ENCODE results near the gene CLCN1.
"Not testable (repeated sequence)": the region's sequence is repeated elsewhere in the genome, so short reads cannot be mapped to it uniquely, and the experiment has no call there.

CLCN1 gene

DNA sequence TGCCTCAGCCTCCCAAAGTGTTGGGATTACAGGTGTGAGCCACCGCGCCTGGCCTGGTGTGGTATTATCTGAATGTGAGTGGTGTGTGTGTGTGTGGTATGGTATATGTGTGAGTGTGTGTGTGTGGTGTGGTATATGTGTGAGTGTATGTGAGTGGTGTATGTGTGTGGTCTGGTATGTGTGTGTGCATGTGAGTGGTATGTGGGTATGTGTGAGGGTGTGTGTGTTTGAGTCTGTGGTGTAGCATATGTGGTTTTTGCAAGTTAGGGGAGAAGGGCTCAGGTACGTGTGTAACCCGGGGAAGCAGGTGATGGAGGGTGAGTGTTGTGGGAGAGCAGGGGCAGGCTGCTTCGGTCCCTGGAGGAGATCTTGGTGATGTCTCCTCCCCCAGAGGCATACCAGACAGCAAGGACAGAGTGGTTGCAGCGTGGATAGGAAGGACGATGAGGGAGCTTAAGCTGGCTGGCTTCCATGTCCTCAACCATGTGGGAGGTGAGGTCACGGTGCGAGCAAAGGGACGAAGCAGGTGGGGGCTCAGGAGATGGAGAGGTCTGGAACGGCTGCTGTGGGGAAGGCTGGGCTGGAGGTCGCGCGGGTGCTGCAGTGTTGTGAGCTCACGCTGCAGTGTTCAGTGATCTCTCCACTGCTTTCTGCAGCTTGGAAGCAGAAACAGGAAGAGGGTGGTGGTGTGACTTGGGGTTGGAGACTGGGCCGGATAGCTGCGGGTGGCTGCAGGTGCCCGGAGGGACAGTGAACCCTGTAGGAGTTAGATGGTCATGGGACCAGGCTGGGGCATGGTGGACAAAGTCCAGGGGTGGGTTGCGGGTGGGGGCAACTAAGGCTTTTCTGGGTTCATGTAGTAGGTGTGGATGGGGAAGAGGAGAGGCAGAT lies 70.2 kb downstream of the CLCN1 start:
- no peak for DNase-seq (ENCODE audit: low spot score)

DNA sequence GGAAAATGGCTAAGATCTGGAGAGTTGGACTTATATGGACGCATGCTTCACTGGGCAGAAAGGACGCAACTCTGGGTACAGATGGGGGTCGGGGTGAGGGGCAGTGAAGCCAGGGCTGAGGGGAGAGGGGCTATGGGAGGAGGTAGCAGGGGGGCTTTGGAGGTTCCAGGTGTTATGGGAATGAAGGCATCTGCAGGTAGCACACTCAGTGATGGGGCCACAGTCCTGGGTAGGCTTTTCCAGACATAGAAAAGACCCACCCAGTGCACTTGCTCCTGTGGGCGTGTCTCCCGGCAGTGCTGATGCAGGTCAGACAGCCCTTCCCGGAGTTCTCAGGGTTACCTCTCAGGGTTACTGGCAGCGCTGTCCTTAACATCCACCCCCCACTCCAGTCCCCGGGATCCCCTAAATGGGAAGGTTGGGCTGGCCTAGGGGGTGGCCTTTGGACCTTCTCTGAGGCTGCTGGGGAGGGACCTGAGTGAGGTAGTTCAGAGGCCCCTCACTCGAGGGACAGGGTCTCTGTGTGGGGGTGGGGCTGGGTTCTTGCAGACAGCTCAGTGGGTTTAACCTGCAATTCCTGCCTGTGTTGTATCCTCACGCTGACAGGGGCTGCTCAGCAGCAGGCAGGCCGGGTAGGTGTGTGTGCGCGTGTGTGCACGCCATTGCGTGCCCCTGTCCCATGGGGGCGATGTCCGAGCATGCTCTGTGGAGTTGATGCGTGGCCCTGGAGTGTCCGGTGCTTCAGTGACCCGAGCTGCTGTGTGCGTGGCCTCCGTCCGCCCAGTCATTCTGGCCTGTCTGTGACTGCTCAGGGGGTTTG lies 71.5 kb downstream of the CLCN1 start:
- DNase-seq (ENCODE audit: low spot score) = no peak

DNA sequence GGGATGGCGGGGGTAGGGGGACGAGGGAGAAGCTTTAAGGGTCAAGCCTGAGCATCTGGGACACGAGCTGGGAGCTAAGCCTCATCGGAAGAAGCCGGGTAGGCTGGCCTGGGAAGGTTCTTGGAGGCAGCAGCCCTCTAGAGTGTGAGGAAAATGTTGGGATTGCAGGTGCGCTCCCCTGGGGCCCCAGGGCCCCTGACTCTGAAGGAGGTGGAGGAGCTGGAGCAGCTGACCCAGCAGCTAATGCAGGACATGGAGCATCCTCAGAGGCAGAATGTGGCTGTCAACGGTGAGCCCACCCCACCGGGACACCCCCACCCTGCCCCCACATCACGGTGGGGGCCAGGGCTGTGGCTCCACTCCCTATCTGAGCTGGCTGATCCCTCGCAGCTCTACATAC lies 72.1 kb downstream of the CLCN1 start:
- DNase-seq (ENCODE audit: low spot score) = no peak

DNA sequence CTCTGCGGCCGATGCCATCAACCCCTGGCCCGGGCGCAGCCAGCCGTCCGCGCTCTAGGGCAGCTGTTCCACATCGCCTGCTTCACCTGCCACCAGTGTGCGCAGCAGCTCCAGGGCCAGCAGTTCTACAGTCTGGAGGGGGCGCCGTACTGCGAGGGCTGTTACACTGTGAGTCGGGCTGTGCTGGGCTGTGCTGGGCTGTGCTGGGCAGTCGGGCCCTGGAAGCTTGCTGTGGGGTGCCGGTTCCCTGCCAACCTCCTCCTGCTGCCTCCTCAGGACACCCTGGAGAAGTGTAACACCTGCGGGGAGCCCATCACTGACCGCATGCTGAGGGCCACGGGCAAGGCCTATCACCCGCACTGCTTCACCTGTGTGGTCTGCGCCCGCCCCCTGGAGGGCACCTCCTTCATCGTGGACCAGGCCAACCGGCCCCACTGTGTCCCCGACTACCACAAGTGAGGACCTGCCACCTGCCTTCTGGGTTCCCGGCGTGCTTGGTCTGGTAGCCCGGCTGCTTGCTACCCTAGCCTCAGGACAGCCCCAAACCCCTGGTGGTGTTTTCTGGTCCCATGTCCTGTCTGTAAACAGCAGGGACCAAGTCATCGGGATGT lies 72.7 kb downstream of the CLCN1 start:
- DNase-seq (ENCODE audit: low spot score) = no peak

DNA sequence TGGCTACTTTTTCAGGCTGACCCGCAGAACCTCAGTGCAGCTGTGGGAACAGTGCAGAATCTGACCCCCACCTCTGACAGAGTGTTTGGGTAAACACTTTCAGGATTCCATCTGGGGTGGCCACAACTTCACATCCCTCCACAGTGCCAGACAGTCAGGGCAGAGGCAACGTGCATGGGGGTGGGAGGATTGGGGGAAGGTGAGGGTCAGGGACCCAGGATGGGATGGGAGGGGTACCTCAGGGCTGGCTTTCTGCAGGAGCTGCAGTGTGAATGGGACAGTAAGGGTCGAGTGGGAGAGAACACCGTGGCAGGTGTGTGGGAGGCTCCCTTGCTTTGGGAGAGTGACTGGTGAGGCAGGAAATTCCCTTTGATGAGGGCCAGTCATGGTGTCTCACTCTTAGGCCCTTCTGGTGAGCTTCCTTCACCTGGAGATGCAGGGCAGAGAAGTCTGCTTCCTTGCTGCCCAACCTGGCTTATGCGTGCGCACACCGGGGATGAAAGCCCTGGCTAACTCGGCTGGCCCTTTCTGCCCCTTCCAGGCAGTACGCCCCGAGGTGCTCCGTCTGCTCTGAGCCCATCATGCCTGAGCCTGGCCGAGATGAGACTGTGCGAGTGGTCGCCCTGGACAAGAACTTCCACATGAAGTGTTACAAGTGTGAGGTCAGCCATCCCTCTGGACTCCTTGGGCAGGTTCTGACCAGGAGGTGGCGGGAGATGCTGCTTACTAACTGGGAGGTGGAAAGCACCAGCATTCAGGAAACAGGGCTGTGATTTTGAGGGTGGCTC lies 73.6 kb downstream of the CLCN1 start:
- DNase-seq (ENCODE audit: low spot score) = no peak

DNA sequence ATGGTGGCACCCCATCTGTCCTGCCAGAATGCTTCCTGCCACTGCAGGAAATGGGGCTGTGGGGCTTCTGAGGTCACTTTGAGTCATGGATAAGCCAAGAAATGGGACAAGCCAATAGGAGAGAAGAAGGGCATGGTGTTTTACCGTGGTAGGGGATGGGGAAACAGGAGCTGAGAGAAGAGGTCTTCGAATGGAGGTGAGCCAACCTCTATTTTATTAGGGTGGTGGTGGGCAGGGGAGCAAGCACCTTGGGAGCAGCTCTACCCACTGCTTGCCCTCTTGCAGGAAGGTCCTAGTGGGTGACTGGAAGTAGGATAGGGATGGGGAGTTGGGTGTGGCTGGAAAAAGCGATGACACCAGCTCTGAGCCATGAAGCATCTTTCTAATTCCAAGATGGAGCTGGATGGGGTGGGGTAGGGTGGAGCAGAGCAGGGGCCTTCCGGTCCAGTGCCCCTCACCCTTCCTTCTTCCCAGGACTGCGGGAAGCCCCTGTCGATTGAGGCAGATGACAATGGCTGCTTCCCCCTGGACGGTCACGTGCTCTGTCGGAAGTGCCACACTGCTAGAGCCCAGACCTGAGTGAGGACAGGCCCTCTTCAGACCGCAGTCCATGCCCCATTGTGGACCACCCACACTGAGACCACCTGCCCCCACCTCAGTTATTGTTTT lies 74.3 kb downstream of the CLCN1 start:
- peak; percentile 57 for DNase-seq (ENCODE audit: low spot score)

DNA sequence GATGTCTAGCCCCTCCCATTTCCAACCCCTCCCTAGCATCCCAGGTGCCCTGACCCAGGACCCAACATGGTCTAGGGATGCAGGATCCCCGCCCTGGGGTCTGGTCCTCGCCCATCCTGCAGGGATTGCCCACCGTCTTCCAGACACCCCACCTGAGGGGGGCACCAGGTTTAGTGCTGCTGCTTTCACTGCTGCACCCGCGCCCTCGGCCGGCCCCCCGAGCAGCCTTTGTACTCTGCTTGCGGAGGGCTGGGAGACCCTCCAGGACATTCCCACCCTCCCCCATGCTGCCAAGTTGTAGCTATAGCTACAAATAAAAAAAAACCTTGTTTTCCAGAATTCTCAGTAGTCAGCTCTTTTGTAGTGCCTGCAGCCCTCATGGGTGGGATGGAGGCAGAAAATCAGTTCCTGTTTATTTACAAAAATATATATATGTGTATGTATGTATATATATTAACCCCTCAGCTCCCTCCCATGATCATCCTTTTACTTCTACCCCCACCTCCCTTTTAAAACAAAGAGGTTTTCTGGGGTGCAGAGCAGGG lies 74.9 kb downstream of the CLCN1 start:
- no peak for DNase-seq (ENCODE audit: low spot score)

DNA sequence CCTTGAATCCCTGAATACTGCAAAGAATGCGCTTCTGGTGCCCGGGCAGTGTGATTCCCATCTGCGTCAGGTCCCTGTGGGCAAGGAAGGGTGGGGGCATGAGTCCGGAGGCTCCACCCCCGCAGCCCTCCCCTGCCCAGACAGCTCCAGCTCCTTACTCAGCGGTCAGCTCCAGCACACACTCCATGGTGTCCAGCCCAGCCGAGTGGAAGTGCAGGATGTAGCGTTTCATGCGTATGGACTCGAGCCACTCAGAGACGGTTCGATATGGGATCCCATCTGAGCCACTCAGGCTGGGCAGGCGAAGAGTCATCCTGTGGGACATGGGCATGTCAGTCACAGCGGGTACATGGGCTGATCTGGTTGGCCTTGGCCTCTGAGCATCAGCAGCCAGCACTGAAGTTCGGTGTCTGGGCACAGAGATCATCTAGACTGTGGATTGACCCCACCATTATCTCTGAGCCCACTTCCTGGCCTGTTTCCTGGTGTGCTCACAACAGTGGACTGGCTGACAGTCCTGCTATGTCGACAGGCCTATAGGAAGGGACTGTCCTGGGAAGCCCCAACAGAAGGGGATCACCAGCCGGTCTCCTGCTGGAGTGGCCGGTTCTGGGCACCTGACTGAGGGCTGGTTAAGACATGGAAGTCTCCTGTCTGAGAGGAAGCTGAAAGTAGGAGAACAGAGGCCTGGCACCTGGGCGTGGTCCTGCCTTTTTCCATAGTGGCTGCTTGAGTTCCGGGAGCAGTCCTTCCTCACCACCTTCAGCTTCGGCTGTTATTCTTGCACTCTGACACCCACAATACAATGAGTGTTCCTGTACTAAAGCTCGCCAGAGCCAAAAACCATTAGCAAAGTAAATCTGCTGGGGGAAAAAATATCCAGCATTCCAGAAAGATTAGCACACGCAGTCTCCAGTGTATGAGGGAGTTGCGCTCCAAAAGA lies 75.8 kb downstream of the CLCN1 start:
- DNase-seq (ENCODE audit: low spot score) = no peak

DNA sequence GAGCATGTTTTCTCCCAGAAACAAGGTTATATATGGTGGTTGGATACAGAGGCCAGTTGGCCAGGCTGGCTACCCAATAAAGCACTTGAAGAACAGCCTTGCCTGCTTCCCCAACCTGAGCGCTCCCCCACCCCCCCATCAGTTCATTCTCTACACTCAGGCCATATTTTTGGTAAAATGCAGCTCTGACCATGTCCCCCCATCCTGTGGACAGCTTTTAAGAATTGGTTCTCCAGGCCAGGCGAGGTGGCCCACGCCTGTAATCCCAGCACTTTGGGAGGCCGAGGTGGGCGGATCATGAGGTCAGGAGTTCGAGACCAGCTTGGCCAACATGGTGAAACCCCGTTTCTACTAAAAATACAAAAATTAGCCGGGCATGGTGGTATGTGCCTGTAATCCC lies 76.5 kb downstream of the CLCN1 start:
- DNase-seq (ENCODE audit: low spot score) = not testable (repeated sequence)

DNA sequence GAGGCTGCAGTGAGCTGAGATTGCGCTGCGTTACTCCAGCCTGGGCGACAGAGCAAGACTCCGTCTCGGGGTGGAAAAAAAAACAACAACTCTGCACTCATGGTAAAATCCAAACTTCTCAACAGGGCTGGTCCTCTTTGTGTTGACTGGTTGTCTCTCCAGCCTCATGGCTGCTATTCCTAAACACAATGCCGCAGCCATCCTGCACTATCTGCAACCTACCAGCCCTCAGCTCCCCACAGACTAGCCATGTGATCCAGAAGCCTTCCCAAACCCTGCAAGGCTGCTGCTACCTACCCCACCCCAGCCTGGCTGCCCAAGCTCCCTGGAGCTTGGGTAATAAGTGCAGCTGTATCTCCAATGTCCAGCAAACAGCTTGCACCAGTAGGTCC lies 77.0 kb downstream of the CLCN1 start:
- no peak for DNase-seq (ENCODE audit: low spot score)

DNA sequence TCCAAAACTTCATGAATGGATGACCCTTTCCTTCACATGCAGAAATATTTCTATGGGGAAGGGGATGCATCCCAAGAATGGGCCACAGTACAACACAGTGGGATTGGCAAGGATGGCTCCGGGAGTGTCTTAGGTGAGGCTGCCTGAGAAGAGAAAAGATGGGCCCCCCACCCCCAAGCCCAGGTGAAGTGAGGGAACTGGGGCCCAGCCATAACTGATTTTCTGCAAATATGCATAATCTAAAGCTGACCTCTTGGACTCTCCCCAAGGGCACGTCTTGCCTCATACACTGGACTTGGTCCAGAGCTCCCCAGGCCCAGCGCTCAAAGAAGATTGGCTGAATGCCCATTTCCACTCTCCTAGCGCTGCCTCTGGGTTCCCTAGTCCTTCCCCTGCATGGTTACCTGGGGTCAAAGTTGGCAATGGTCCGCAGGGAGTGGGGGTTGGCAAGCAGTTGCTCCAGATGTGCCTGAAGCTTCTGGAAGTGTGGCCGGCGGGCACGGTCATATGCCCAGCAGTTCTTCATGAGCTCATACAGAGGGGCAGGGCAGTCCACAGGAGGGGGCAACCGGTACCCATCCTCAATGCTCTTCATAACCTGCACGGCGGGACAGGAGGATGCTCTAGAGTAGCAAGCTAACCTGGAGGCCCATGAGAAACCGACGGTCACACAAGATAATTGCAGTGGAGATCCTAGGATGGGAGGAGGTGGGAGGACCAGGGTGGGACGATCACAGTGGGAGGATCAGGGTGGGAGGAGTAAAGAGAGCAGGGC lies 77.5 kb downstream of the CLCN1 start:
- no peak for DNase-seq (ENCODE audit: low spot score)

DNA sequence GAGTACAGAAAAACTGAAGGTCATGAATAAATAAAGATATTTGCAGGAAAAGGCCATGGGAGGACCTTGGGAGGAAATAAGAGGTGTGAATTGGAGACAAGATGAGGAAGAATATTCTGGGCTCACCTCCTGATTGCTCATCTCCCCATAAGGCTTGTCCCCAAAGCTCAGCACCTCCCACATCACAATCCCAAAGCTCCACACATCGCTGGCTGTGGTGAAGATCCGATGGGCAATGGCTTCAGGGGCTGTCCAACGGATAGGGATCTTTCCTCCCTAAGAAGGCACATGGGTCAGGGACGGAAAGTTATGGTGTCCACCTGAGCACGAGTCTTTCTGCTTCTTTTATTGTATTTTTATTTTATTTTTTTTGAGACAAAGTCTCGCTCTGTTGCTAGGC lies 78.2 kb downstream of the CLCN1 start:
- no peak for DNase-seq (ENCODE audit: low spot score)

DNA sequence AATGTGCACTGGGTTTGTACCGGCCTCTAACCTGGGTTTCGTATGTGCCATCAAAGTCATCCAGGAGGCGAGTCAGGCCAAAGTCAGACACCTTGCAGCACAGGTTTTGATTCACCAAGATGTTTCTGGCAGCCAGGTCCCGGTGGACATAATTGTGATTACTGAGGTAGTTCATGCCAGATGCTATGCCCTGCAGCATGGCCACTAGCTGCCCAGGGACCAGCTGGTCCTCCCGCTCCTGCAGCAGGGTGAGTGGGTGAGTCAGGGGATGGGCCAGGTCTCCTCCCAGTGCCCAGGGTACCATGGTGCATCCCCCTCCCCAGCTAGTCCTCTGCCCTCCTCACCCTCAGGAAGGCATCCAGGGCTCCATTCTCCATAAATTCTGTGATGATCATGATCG lies 78.9 kb downstream of the CLCN1 start:
- no peak for DNase-seq (ENCODE audit: low spot score)

DNA sequence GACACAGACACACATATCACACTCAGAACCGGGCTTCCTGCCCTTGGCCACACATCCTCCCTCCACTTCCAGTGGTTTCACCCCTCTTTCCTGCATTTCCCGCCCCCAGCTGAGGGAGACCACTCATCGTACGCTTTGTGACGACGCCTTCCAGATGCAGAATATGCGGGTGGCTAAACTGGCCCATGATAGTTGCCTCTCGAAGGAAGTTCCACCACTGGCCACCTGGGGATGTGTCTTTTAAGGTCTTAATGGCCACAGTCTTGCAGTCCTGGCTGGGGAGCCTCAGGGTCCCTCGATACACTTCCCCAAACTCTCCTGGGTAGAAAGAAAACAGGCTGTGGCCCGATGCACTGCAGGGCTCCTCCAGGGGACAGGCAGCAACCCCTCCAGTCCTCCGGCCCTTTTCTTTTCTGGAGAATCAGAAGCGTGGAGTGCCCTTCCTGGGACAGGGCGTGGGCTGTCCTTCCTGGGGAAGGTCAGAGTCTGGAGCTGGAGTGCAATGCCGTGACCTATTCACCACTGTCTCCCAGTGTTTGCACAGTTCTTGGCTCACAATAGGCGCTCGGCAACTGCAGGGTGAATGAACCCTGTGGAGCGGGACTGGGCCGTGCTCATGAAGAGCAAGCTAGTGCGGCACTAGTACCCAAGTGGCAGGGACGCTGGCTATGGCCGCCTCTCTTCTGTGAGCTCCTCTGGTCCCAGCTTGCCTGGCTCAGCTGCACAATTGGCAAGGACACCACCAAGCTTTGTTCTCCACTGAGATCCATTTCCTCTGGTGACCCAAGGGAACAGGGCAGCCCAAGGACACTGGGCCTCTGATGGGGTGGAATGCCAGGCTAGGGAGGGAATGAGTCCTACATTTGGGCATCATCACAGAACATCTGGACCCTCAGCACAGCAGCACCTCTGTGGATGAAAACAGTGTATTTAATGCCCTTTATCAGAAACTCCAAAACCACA lies 79.6 kb downstream of the CLCN1 start:
- DNase-seq (ENCODE audit: low spot score) = no peak

DNA sequence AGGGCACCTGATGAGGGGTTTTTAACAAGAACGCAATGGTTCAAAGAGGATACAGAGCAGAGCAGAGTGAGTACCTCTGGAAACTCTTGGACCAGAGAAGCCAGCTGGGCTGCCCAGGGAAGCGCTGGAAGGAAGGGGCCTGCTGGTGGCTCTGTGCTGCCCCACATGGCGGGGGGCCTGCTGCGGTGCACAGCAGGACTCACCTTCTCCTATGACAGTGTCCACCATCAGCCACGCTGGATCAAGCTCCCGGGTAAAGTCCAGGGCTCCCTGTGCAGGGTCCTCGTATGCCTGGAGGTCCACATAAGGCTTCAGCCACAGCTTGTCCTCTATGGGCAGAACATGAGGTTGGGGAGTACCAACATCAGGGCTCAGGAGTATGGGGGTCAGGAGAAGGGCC lies 80.3 kb downstream of the CLCN1 start:
- no peak for DNase-seq (ENCODE audit: low spot score)

DNA sequence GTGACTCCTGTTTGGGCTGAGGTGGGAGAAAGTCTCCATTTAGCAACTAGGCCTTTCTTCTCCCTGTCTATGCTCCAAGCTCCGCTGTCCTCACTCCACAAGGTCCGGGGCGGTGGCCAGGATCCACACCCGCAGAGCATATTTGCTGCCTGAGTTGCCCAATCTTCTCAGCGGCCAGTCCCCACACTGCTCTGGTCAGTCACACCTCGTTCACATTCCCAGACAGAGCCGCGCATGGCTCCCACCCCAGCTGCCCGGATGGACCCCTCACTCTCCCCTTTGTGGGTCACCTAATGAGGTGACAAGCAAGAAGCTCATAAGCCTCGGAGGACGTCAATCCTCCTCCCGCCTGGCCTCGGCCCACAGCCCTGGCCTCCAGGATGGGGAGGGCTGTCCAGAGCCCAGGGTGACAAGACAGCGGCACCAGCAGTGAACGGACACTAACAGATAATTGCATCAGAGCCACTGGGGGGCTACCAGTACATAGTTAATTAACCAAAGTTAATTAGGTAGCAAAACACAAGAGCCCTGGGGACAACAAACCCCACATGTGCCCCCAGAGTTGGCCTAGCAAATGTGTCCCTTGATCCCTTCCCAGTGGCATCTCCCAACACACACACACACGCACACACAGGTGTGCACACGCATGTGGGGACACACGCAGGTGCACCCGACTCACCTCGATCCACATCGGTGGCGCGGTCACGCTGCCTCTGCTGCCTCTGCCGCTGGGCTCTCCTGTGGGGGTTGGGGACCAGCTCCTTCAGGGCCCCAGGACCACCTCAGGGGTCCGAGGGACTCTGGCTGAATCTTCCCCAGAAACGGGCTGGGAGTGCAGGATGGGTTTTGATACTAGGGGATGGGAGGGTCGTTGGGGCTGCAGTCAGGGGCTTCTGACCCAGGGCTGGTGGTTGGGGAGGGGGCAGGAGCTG lies 81.0 kb downstream of the CLCN1 start:
- no peak for DNase-seq (ENCODE audit: low spot score)

Measured in kidney capillary endothelial cell (primary cell).